Bronchial epithelial cell (primary cell): ENCODE measurements around the gene MAB21L1. TPM values are rescaled to one million over a fixed set of nuclear protein-coding genes. Genes with fewer than 3 reads are reported as not detected.
A peak's percentile ranks its signal among the peaks of the same experiment; 100 is the strongest.

ENCODE experiments used
- DNase-seq: peaks from one replicate; pipeline ENCODE4 v3.0.0-alpha.2; 2010; ENCODE audit warnings: low read depth
- FAIRE-seq: peaks from 2 replicates; lab custom pipeline; 2011; peaks lifted over from hg19 to GRCh38; lab: Jason Lieb, UNC
- H3K27me3 ChIP-seq: 2 replicates; pipeline ENCODE4 v1.5.1; 2011; ENCODE audit warnings: low read length; ENCODE audit not compliant: control insufficient read depth, insufficient read depth
- H3K36me3 ChIP-seq: 2 replicates; pipeline ENCODE4 v1.5.1; 2011; ENCODE audit warnings: low read length; ENCODE audit not compliant: control insufficient read depth, insufficient read depth
- H3K4me3 ChIP-seq: 2 replicates; pipeline ENCODE4 v1.5.1; 2011; ENCODE audit warnings: mild to moderate bottlenecking, low read depth, low read length, control low read depth
- CTCF ChIP-seq: IDR thresholded peaks from 2 replicates; pipeline ENCODE4 v1.5.1; 2011; ENCODE audit warnings: mild to moderate bottlenecking, moderate library complexity, low read length, control low read depth, inconsistent platforms; ENCODE audit not compliant: insufficient read depth, severe bottlenecking
- total RNA-seq: library from RNA; depleted of rRNA; stranded (reverse); fragments of >200 nt; gene quantifications from 2 replicates; pipeline ENCODE4 v1.2.1, GENCODE V29; 2014

The MAB21L1 gene
- total RNA-seq, result not detected in 2 replicates

DNA sequence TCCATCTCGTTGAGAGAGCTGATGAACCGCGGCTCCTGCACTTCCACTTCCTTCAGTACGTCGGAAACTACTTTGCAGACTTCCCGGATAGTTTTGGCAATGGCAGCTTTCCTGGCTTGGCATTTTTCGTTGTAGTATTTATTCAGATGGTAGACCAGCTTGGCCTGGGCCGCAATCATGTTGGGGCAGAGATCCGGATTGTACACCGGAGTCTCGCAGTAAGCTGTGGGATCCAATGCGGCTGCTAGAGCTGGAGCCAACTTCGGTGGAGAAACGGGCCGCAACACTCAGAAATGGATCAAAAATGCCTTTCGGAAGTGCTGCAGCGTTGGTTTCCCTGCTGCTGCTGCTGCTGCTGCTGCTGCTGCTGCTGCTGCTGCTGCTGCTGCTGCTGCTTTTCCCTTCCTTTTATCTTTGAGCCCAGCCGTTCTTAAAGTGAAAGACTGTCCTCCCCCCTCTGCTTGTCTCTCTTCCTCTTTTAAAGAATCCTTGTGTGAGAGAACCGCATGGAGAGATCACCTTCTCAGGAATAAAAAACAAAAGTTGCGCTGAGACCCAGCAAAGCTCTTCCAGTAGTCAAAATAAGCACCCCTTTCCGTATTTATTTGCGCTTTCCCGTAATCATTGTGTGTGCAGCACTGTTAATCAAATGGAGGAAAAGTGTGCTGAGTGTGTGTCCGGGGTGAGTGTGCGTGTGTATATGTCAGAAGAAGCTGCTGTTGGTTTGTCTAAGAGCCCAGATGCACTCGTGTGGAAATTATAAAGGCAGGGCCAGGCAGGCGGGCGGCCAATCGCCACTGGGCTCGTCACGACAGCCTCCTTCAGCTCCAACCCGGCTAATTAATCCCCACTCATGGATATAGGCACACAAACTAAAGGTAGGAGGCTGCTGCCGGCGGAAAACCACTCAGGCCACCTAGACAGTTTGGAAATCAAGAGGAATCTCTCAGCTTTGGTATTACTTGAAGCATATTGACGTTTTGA, at the start of gene MAB21L1:
TSS of gene MAB21L1 (minus strand) at position 730 of the 984 bp plus-strand sequence. CDS start at position 179, 551 bp downstream.
- FAIRE-seq (no peak), DNase-seq (no peak)
- TF ChIP-seq CTCF, result no peak
- Histone ChIP-seq H3K36me3 (no peaks in the 10 kb centered on the region), H3K4me3 (peak within 1 kb of the TSS; percentile 40), H3K27me3 (no peaks in the 10 kb centered on the region)

- TF ChIP-seq CTCF, result no peak
- no peak overlapping the region for H3K4me3 ChIP-seq
- no peaks in the 10 kb centered on the region for H3K27me3 ChIP-seq
- no peaks in the 10 kb centered on the region for H3K36me3 ChIP-seq
- DNase-seq (no peak), FAIRE-seq (no peak)
Measured at GRCh38 chr13:35524171-35524570, 47.7 kb upstream of the MAB21L1 start.

DNA sequence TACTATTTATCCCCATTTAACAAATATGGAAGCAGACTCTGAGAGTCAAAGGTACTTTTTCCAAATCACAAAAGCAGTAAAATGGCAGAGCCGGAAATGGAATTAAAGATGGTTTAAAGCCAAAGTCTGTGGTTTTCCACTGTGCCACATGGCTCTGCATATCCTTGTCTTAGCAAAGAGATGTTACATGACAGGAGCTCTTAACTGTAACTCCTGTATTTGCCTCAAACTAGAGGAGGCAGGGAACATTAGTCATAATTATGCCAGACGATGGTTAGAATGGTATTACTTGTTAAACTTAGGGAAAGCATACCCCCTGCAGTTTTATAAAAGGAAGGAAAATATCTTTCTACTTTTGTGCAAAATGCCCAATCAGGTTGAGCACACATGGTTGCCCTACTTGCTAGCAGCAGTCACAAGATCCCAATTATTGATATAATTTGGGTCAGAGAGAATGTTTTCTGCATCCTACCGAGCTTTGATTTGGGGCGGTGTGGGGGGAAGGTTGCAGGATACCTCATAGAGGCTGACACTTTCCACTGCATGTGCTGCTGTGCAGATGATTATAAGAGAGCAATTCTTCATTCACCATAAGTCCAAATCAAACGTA, 42.0 kb upstream of the MAB21L1 start:
- DNase-seq, result no peak
- H3K4me3 ChIP-seq, result no peak overlapping the region
- no peaks in the 10 kb centered on the region for H3K27me3 ChIP-seq
- TF ChIP-seq CTCF, result no peak
- FAIRE-seq, result no peak
- H3K36me3 ChIP-seq, result no peaks in the 10 kb centered on the region

DNA sequence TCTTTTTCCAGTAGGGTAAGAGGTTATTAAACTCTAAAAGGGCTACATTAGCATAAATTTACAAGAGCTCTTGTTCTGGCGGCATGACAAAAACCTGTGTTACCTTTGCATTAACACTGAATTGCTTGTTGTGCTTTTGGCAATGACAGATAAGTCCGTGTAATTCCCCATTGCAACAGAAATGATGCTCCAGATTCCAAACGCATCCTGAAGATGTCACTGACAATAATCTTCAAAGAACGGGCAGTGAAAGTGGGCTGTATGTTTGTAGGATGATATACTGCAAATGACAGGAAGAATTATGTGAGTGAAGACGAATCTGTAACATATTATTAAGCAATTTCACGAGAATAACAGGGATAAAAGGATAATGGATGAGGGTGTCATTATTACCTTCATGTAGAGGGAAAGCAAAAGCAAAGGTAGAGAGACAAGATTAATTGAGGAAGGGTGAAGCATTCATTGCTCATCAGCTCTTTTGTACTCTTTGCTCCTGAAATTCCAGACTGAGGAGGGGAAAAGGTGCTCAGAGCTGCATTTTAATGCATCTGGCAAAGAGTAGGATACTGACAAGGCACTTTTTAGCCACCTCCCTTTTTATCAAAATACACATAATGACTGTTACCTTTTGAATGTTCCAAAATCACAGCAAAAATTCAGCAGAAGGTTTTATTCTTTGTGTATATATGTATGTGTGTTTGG, 38.5 kb upstream of the MAB21L1 start:
- FAIRE-seq (no peak), DNase-seq (no peak)
- H3K27me3 ChIP-seq, result no peaks in the 10 kb centered on the region
- TF ChIP-seq CTCF, result no peak
- no peaks in the 10 kb centered on the region for H3K36me3 ChIP-seq
- H3K4me3 ChIP-seq, result no peak overlapping the region

DNA sequence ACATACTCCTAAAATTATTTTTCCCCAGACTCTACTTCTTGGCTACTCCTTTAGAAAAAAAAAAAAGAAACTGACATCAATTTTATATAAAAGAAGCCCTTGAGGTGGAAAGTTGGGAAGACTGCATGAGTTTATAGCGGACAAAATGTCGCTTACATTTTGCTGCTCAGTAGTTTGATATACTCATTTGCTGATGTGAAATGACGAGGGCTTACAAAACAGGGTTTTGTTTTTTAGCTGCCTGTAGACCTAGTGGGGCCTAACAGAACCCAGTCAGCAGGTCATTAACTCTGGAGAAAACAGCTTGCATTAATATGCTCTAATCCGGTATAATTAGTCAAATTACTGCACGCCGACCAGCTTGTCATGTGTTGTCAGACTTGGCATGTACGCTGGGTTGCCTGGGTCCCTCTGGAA, 37.6 kb upstream of the MAB21L1 start:
- no peaks in the 10 kb centered on the region for H3K36me3 ChIP-seq
- H3K27me3 ChIP-seq, result no peaks in the 10 kb centered on the region
- DNase-seq, result no peak
- TF ChIP-seq CTCF, result no peak
- no peak overlapping the region for H3K4me3 ChIP-seq
- FAIRE-seq, result no peak
